GM12801 (cell line): ENCODE measurements around the gene MDM2.

Experiments used
- TF ChIP-seq, protein P1 (sequence below): IDR thresholded peaks from one replicate; pipeline ENCODE4 v1.5.1; 2011; ENCODE audit warnings: control low read depth; ENCODE audit not compliant: insufficient read length; ENCODE audit errors: extremely low read depth

The MDM2 gene

GRCh38 chr12:68863109-68863770, 55.3 kb downstream of the MDM2 start:
- TF ChIP-seq, protein P1, sequence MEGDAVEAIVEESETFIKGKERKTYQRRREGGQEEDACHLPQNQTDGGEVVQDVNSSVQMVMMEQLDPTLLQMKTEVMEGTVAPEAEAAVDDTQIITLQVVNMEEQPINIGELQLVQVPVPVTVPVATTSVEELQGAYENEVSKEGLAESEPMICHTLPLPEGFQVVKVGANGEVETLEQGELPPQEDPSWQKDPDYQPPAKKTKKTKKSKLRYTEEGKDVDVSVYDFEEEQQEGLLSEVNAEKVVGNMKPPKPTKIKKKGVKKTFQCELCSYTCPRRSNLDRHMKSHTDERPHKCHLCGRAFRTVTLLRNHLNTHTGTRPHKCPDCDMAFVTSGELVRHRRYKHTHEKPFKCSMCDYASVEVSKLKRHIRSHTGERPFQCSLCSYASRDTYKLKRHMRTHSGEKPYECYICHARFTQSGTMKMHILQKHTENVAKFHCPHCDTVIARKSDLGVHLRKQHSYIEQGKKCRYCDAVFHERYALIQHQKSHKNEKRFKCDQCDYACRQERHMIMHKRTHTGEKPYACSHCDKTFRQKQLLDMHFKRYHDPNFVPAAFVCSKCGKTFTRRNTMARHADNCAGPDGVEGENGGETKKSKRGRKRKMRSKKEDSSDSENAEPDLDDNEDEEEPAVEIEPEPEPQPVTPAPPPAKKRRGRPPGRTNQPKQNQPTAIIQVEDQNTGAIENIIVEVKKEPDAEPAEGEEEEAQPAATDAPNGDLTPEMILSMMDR: no peak

DNA sequence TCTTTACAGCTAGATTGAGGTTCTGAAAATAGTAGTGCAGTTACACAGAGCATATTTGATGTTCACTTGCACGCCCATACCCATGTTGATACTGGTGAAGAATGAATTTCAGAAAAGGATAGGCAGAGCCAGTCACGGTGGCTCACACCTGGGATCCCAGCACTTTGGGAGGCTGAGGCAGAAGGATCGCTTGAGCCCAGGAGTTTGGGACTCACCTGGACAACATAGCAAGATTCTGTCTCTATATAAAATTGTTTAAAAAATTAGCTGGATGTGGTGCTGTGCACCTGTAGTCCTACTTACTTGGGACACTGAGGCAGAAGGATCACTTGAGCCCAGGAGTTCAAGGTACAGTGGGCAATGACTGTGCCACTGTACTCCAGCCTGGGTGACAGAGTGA, 56.6 kb downstream of the MDM2 start:
- TF ChIP-seq, protein P1: no peak

DNA sequence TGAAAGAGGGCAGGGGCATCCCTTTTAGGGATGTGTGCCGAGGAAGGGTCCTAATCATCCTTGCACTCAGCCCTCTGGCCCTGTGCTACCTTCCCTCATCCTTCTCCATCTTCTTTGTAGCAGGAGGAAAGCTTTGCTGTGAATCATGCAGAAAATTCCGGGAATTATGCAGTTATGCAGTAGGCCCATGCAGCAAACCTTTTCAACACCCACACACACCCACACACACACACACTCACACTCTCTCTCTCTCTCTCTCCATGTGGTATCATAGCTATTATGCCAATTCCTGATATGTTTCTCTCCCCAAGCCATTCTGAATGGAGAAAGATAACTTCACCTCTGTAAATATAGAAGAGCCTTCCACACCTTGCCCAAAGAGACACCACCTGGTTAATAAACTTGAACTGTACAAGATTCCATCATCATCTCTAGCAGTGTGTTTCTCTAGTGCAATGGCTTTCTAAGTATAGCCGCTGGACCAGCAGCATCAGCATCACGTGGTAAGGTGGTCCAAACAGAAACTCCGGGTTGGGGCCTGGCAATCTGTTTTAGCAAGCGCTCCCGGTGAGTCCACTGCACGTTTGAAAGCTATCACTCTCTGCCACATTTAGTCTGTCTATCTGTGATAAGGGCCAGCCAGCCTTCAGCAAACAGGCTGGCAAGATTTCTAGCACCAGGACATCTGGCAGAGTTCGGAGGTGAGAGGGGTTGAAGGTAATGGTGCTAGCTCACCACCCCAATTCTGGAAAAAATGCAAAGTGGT, 57.6 kb downstream of the MDM2 start:
- TF ChIP-seq, protein P1: no peak

GRCh38 chr12:68866950-68867349, 59.0 kb downstream of the MDM2 start:
- TF ChIP-seq, protein P1: no peak

- TF ChIP-seq, protein P1: no peak
Measured at GRCh38 chr12:68867606-68868005, 59.6 kb downstream of the MDM2 start.

GRCh38 chr12:68868043-68868790, 60.2 kb downstream of the MDM2 start:
- TF ChIP-seq, protein P1: no peak

DNA sequence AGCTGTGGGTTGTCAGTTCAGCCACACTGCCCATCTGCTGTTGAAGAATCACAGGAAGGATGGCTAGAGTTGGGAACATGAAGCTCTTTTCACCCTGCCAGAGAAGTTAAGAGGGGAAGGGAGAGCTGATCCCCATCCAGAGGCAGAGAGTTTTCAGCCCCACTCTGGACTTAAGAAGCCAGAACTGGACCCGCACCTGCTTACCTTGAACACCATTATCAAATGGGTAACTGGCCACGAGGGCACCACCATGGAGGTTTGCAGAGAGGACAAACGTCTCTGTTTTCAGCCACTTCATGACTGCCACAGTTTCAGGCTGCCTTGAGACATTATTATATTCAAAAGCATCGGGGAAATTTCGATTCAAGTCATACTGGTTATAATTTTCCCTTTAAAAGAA, 62.0 kb downstream of the MDM2 start:
- TF ChIP-seq, protein P1: no peak
